ENCODE results near the gene ZKSCAN1. TPM values are rescaled to one million over a fixed set of nuclear protein-coding genes. Genes with fewer than 3 reads are reported as not detected.
"Not testable (repeated sequence)": the region's sequence is repeated elsewhere in the genome, so short reads cannot be mapped to it uniquely, and the experiment has no call there.

ZKSCAN1 gene
- total RNA-seq, result 10 to 100 TPM; 31.6 to 35.5 (median 31.7) TPM

GRCh38 chr7:100015232-100016214, at the start of gene ZKSCAN1:
Gene ZKSCAN1 (plus strand): TSS chr7:100015596. CDS start chr7:100023507, 7,911 bp downstream.
- H3K36me3 ChIP-seq, result no peaks in the 10 kb centered on the region
- TF ChIP-seq EP300 (IDR thresholded peaks at IDR 0.05), result no peak
- TF ChIP-seq POLR2AphosphoS5 (IDR thresholded peaks at IDR 0.05), result peak; percentile 97
- TF ChIP-seq, protein P1, sequence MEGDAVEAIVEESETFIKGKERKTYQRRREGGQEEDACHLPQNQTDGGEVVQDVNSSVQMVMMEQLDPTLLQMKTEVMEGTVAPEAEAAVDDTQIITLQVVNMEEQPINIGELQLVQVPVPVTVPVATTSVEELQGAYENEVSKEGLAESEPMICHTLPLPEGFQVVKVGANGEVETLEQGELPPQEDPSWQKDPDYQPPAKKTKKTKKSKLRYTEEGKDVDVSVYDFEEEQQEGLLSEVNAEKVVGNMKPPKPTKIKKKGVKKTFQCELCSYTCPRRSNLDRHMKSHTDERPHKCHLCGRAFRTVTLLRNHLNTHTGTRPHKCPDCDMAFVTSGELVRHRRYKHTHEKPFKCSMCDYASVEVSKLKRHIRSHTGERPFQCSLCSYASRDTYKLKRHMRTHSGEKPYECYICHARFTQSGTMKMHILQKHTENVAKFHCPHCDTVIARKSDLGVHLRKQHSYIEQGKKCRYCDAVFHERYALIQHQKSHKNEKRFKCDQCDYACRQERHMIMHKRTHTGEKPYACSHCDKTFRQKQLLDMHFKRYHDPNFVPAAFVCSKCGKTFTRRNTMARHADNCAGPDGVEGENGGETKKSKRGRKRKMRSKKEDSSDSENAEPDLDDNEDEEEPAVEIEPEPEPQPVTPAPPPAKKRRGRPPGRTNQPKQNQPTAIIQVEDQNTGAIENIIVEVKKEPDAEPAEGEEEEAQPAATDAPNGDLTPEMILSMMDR (IDR thresholded peaks at IDR 0.05), result no peak
- peak; percentile 73 to 75 for TF ChIP-seq POLR2A (IDR thresholded peaks at IDR 0.05)
- no peaks in the 10 kb centered on the region for H3K27me3 ChIP-seq
- WGBS, 2 donors (ENCODE audit: low coverage in 1 of 2), result 14% methylated on average over 6 of the region's 70 CpGs
- H3K27ac ChIP-seq, result peak within 1 kb of the TSS; percentile 97 to 98 (median 98)
- ATAC-seq, result peak; percentile 97
- no peaks in the 10 kb centered on the region for H3K9me3 ChIP-seq
- H3K4me3 ChIP-seq, result peak within 1 kb of the TSS; percentile 80 to 90
- H3K4me1 ChIP-seq, result peaks cover 0 to 50% (median 10%) of the 10 kb centered on the region in 3 donors

DNA sequence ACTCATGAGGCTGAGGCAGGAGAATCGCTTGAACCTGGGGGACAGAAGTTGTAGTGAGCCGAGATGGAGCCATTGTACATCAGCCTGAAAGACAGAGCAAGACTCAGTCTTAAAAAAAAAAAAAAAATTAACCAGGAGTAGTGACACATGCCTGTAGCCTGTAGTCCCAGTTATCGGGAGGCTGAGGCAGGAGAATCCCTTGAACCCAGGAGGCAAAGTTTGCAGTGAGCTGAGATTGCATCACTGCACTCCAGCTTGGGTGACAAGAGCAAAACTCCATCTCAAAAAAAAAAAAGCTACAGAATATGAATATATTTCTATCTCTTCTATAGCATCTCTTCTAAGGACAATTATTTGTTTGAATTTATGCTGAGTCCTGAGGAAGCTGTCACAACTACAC, 46.1 kb upstream of the ZKSCAN1 start:
- WGBS, 2 donors (ENCODE audit: low coverage in 1 of 2), result 79 to 100% methylated on average over 1 to 3 of the region's 3 CpGs
- H3K4me3 ChIP-seq, result no peak overlapping the region
- no peak for ATAC-seq
- no peak overlapping the region for H3K27ac ChIP-seq
- TF ChIP-seq POLR2A (IDR thresholded peaks at IDR 0.05) (no peak), POLR2AphosphoS5 (IDR thresholded peaks at IDR 0.05) (no peak), EP300 (IDR thresholded peaks at IDR 0.05) (no peak)
- TF ChIP-seq, protein P1 (IDR thresholded peaks at IDR 0.05), result no peak
- no peaks in the 10 kb centered on the region for H3K36me3 ChIP-seq
- no peaks in the 10 kb centered on the region for H3K4me1 ChIP-seq
- peaks cover 42% of the 10 kb centered on the region for H3K27me3 ChIP-seq
- no peaks in the 10 kb centered on the region for H3K9me3 ChIP-seq

GRCh38 chr7:99969813-99970212, 45.6 kb upstream of the ZKSCAN1 start:
- not testable (repeated sequence) for H3K4me3 ChIP-seq, H3K9me3 ChIP-seq, H3K27ac ChIP-seq, ATAC-seq, H3K4me1 ChIP-seq, H3K36me3 ChIP-seq
- 0% methylated on average over 1 of the region's 1 CpG; no CpG with 5 or more reads in 1 of the 2 donors for WGBS, 2 donors (ENCODE audit: low coverage in 1 of 2)
- H3K27me3 ChIP-seq, result peaks cover 36% of the 10 kb centered on the region

DNA sequence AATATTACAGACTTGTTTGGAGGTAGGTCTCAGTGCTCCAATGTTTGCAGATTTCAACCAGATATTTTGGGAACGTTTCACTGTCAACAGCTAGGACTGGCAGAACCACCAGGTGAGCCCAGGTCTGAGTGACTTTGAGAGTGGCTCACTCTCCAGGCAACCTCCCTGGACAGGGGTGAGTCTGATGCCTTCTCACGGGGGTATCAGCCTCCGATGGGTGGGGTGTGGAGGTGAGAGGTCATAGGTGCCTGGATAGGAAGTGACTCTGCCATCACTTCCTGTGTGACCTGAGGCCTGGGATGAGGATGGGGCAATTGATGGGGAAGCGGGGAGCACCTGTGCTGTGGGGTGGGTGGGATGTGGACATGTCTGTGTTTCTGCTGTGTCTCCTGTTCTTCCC, 44.2 kb upstream of the ZKSCAN1 start:
- TF ChIP-seq POLR2A (IDR thresholded peaks at IDR 0.05) (no peak), POLR2AphosphoS5 (IDR thresholded peaks at IDR 0.05) (no peak)
- TF ChIP-seq, protein P1 (IDR thresholded peaks at IDR 0.05), result no peak
- Histone ChIP-seq H3K9me3 (no peaks in the 10 kb centered on the region), H3K36me3 (no peaks in the 10 kb centered on the region), H3K27ac (no peak overlapping the region), H3K4me3 (no peak overlapping the region), H3K27me3 (peaks cover 27% of the 10 kb centered on the region), H3K4me1 (no peaks in the 10 kb centered on the region)
- 63 to 80% methylated on average over 1 to 3 of the region's 4 CpGs for WGBS, 2 donors (ENCODE audit: low coverage in 1 of 2)
- ATAC-seq, result no peak

GRCh38 chr7:99973817-99974216, 41.6 kb upstream of the ZKSCAN1 start:
- ATAC-seq, H3K27ac ChIP-seq, H3K4me3 ChIP-seq, H3K4me1 ChIP-seq, H3K9me3 ChIP-seq, H3K36me3 ChIP-seq: not testable (repeated sequence)
- 66 to 69% methylated on average over 5 to 6 of the region's 7 CpGs for WGBS, 2 donors (ENCODE audit: low coverage in 1 of 2)
- H3K27me3 ChIP-seq, result peaks cover 40% of the 10 kb centered on the region

DNA sequence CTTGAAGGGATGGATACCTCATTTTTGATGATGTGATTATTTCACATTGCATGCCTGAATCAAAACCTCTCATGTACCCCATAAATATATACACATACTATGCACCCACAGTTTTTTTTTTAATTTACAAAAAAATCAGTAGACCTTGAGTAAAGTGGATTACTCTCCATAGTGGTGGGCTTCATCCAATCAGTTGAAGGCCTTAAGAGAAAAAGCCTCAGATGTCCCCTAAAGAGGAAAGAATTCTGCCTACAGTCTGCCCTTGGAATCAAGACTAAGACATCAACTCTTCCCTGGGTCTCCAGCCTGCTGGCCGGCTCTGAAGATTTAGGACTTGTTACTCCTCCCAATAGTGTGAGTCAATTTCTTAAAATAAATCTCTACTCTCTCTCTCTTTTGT, 40.7 kb upstream of the ZKSCAN1 start:
- Histone ChIP-seq H3K36me3 (no peaks in the 10 kb centered on the region), H3K4me1 (peaks cover 0 to under 1% (median 0%) of the 10 kb centered on the region in 3 donors), H3K27ac (no peak overlapping the region), H3K27me3 (peaks cover 35% of the 10 kb centered on the region), H3K4me3 (no peak overlapping the region), H3K9me3 (no peaks in the 10 kb centered on the region)
- TF ChIP-seq POLR2AphosphoS5 (IDR thresholded peaks at IDR 0.05) (no peak), EP300 (IDR thresholded peaks at IDR 0.05) (no peak), POLR2A (IDR thresholded peaks at IDR 0.05) (no peak)
- TF ChIP-seq, protein P1 (IDR thresholded peaks at IDR 0.05), result no peak
- WGBS, 2 donors (ENCODE audit: low coverage in 1 of 2), result 22 to 23% methylated on average over 1 of the region's 1 CpG
- no peak for ATAC-seq

Measured in gastroesophageal sphincter (tissue), 4 donors.